Right atrium auricular region (tissue), 2 donors: Measurements from ENCODE around the gene TOPBP1. TPM values are rescaled to one million over a fixed set of nuclear protein-coding genes. Genes with fewer than 3 reads are reported as not detected.

ENCODE experiments used
- DNase-seq: peaks from one replicate; pipeline ENCODE4 v3.0.0-alpha.2; 2019; ENCODE audit warnings: low spot score
- H3K27ac ChIP-seq, 2 donors: fragments of 200-600 bp; sonication (generic); 1 replicate in 1 of 2; 2 replicates in 1 of 2; pipeline ENCODE4 v1.5.1; 2016 to 2019
- H3K27me3 ChIP-seq, 2 donors: fragments of 200-600 bp; sonication (generic); one replicate each; pipeline versions ENCODE4 v1.5.1 to v1.6.0; 2017 to 2019
- H3K36me3 ChIP-seq: fragments of 200-600 bp; sonication (generic); one replicate; pipeline ENCODE4 v1.5.1; 2016
- H3K4me1 ChIP-seq, 2 donors: fragments of 200-600 bp; sonication (generic); one replicate each; pipeline versions ENCODE4 v1.5.1 to v1.6.0; 2017 to 2019
- H3K4me3 ChIP-seq, 2 donors: fragments of 200-600 bp; sonication (generic); 1 replicate in 1 of 2; 2 replicates in 1 of 2; pipeline ENCODE4 v1.5.1; 2017 to 2019; ENCODE audit warnings: mild to moderate bottlenecking in 1 of 2, moderate library complexity in 1 of 2
- H3K9me3 ChIP-seq, 2 donors: fragments of 200-600 bp; sonication (generic); one replicate each; pipeline ENCODE4 v1.5.1; 2019
- CTCF ChIP-seq, 2 donors: fragments of 200-600 bp; sonication (generic); IDR thresholded peaks; one replicate each; pipeline ENCODE4 v1.5.1; 2019; ENCODE audit warnings: antibody characterized with exemption in 2 of 2
- total RNA-seq, 2 donors: library from RNA; depleted of rRNA; stranded (reverse); fragments of >200 nt; gene quantifications; one replicate each; pipeline ENCODE4 v1.1.0, GENCODE V29; 2016

The TOPBP1 gene
- total RNA-seq, 2 donors from 2014 or later = 10.5 to 11.1 TPM

- DNase-seq = no peak
- Histone ChIP-seq H3K4me1 (peaks cover 0 to 4% of the 10 kb centered on the region in 2 donors), H3K27ac (no peak overlapping the region), H3K36me3 (peaks cover 63% of the 10 kb centered on the region), H3K27me3 (no peaks in the 10 kb centered on the region), H3K9me3 (no peaks in the 10 kb centered on the region), H3K4me3 (no peak overlapping the region)
- TF ChIP-seq CTCF (IDR thresholded peaks at IDR 0.05) = no peak
Observed at GRCh38 chr3:133589503-133589902, 72.2 kb downstream of the TOPBP1 start.

- no peak overlapping the region for H3K27ac ChIP-seq
Observed at GRCh38 chr3:133588784-133589465, 72.8 kb downstream of the TOPBP1 start.

GRCh38 chr3:133588035-133588434 is 73.7 kb downstream of the TOPBP1 start:
- DNase-seq = no peak
- Histone ChIP-seq H3K4me1 (peaks cover 0 to 4% of the 10 kb centered on the region in 2 donors), H3K27ac (no peak overlapping the region), H3K36me3 (peaks cover 76% of the 10 kb centered on the region), H3K9me3 (no peaks in the 10 kb centered on the region), H3K4me3 (no peak overlapping the region), H3K27me3 (no peaks in the 10 kb centered on the region)
- no peak for TF ChIP-seq CTCF (IDR thresholded peaks at IDR 0.05)

More at GRCh38 chr3:133588784-133589465, 72.8 kb downstream of the TOPBP1 start:
- no peak for DNase-seq
- Histone ChIP-seq H3K27me3 (no peaks in the 10 kb centered on the region), H3K9me3 (no peaks in the 10 kb centered on the region), H3K4me3 (no peak overlapping the region), H3K36me3 (peaks cover 69% of the 10 kb centered on the region), H3K4me1 (peaks cover 0 to 4% of the 10 kb centered on the region in 2 donors)
- no peak for TF ChIP-seq CTCF (IDR thresholded peaks at IDR 0.05)

GRCh38 chr3:133583396-133583795 is 78.3 kb downstream of the TOPBP1 start:
- Histone ChIP-seq H3K27me3 (no peaks in the 10 kb centered on the region), H3K9me3 (no peaks in the 10 kb centered on the region), H3K4me1 (peaks cover 0 to 8% of the 10 kb centered on the region in 2 donors), H3K36me3 (peaks cover 86% of the 10 kb centered on the region), H3K27ac (no peak overlapping the region), H3K4me3 (no peak overlapping the region)
- DNase-seq = no peak
- TF ChIP-seq CTCF (IDR thresholded peaks at IDR 0.05) = no peak

GRCh38 chr3:133578548-133579191 is 83.1 kb downstream of the TOPBP1 start:
- H3K4me1 ChIP-seq = peaks cover 0 to 42% of the 10 kb centered on the region in 2 donors
- H3K4me3 ChIP-seq = no peak overlapping the region
- peaks cover 71% of the 10 kb centered on the region for H3K36me3 ChIP-seq
- H3K27me3 ChIP-seq = no peaks in the 10 kb centered on the region
- no peaks in the 10 kb centered on the region for H3K9me3 ChIP-seq
- no peak overlapping the region for H3K27ac ChIP-seq
- peak; percentile 32 for DNase-seq
- peak in 1 of 2 donors; percentile 59 for TF ChIP-seq CTCF (IDR thresholded peaks at IDR 0.05)
